Activated CD8-positive, alpha-beta memory T cell treated with anti-CD3 and anti-CD28 coated beads, Interleukin-2, amount 50 U/mL, for 24 hours (primary cell): ENCODE data around the gene SPRR4.
"Not testable (repeated sequence)": the region's sequence is repeated elsewhere in the genome, so short reads cannot be mapped to it uniquely, and the experiment has no call there.

Source experiments
- DNase-seq: peaks from one replicate; pipeline ENCODE4 v3.0.0-alpha.2; 2020; ENCODE audit errors: extremely low read depth

The SPRR4 gene

DNA sequence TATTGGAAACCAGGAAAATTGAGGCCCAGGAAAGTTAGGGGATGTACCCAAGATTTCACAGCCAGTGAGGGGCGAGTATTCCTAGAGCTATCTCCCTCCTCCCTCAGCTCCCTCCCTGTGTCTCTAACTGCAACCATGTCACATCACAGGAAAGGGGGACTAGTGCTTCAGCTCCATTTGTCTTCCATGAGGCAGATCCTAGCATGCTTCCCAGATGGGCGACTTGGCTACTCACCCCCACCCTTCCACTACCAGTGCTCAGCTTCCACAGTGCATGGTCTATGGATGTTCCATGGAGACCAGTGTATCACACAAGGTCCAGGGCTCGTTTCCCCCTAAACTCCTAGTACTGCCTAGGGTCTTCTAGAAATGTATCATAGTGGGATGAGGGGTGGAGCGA, 4.6 kb upstream of the SPRR4 start:
- DNase-seq: no peak

DNA sequence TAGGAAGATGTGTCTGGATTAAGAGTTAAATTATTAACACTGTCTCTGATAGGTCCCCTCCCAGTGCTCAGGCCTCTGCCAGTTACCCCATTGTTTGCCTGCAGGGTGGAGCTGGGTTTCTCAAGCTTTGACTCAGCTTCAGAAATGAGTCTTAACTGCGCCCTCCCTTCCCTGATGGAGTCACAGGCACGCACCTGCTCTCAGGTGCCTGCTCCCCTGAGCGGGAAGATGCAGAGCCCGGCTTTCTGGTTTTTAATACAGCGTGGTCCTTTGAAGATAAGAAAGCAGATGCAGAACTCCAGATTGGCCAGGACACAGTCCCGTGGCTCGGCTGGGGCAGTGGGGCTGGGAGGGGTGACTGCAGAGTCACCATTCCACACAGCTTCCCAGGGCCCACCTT, 3.2 kb upstream of the SPRR4 start:
- DNase-seq: no peak

DNA sequence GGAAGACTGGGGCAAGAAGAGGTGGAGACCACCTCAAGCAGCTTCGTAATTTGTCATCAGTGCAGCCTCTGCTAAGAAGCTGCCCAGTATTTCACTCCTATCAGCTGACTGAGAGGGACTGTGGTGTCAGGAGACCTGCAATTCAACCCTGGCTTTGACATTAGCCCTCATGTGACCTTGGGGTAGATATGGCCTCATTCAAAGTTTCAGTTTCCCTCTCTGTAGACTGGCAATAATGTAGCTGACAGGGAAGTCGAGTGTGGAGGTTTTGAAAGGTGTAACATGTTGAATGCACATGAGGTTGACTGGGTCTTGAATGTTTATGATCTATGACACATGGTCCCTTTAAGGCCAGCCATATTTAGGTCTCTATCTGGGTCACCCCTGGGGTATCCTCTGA, 2.2 kb upstream of the SPRR4 start:
- no peak for DNase-seq

DNA sequence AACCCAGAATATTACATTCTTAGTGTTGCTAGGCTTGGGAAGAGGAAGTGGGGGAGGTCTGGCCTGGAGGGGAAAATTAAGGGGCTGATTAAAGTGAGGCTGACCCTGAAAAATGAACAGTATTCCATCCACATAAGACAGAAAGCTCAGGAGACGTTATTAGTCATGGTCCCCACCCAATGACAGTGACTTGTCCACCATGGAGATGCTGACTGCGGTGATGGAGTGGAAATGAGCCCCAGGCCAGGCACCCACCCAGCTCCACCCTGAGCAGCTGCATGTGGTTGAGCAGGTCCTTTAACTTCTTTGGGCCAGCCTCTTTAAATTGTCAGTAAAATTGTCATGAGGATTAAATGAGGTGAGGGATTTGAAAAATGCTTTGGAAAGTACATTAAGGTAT, 1.4 kb upstream of the SPRR4 start:
- DNase-seq: no peak

DNA sequence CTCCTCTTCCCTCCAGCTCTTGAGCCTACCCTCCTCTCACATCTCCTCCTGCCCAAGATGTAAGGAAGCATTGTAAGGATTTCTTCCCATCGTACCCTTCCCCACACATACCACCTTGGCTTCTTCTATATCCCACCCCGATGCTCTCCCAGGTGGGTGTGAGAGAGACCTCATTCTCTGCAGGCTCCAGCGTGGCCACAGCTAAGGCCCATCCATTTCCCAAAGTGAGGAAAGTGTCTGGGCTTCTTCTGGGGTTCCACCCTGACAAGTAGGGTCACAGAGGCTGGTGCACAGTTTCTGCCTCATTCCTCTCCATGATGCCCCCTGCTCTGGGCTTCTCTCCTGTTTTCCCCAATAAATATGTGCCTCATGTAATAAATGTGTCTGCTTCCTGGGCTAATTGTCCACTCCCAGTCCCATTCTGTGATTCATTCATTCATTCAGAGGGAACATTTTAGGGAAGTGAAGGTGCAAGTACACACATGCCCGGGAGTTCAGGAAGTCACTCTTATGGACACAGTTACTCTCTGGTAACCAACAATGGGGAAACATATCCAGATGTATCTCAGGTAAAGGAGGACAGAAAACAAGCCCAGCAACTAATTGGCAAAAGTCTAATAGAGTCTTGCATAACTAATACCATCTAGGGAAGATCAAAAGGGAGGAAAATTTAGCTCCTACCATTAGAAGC, 1.9 kb downstream of the SPRR4 start:
- no peak for DNase-seq

DNA sequence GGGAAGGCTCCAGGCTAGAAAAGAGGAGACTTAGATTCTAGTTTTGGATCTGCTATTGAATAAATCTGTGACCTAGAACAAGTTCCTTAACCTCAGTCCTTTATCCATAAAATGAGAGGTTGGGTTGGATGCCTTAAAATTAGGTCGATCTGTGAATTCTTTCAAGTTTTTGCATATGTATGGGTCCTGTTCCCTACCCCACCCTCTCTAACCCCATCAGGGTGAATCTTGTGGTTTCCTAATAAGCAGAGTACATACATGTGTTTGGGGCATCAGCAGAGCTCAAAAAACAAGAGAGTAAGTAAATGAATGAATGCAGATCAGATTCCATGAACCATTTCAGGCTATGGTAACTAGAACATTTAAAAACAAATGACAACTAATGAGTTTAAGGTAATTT, 6.2 kb downstream of the SPRR4 start:
- DNase-seq: no peak

DNA sequence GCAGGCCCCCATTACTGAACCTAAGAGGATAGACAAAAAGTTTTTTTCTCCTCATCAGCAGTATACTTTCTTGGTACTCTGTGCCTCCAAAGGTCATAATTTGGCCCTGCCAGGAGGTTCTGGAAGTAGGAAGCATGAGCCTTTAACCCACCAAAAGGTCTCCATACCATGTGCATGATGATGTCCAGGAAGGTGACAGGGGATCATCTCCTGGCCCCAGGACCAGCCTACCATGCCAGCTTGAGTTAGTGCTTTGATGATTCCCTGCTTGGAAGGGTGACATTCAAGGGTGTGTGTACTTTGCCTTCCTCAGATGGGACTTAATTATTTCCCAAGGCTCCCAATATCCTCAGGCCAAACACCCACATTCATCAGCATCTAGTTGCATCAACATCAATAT, 7.2 kb downstream of the SPRR4 start:
- no peak for DNase-seq

DNA sequence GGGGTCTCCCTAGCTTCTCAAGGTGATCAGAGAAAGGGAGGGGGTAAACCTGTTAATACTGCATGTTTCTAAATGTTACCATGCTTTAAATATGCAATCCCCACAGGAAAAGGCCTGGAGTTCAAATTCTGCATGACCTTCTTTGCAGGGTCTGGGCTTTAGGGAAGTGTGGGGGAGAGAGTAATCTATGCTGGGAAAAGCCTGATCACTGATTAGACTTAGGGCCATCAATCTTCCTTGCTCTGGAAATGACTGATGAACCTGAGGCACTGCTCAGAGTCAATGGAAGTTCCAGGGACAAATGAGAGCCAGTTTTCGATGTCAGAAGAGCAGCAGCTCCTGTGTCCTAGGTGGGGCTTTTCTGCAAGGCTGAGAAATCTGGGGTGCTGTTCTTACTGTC, 10.2 kb downstream of the SPRR4 start:
- DNase-seq: no peak

DNA sequence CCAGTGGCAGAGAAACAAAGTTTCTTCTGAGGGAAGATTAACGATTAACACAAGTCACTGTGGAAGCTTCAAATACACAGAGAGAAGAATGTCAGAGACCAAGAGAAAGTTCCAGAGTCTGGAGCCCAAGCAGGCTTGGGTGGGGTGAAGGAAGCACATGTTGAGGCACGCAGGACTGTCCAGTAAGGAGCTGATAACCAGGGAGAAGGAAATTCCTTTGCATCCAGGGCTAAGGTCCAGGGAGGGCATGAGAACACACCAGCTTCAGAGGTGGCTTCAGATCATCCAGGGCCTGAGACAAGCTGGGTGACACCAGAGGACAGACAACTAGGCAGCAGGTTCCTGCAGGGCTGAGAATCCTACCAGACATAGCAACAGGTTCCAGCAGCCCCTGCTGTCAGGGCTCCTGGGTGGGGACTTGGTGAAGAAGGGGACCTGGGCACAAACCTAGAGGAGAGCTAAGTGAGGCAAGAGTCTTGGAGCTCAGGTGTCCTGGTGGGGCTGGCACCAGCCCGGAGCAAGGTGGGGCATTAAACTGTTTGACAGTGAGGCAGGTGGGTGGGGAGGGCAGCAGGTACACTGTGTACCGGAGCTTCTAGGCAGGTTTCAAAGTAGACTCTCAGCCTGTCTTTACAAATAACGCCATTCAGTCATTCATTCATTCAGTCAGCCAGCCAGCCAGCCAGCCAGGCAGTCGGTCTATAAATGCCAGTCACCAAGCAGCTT, 10.9 kb downstream of the SPRR4 start:
- DNase-seq: no peak

DNA sequence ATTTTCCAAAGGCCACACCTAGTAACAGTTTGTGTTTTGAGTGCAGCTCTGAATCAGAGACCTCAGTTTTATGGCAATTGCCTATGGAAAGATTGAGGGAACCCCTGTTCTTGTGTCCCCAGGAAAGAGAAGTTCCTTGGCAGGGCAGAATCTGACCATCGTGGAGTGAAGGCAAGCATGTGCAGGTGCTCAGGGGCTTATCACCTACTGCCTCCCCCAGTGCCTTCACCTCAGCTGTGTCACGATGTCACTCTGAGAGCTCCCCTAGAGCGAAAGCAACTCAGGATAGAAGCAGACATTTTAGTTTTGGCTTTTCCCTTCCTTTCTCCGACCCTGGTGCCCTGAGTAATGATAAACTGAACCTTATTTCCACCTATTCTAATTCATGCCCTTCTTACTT, 11.6 kb downstream of the SPRR4 start:
- DNase-seq: no peak

DNA sequence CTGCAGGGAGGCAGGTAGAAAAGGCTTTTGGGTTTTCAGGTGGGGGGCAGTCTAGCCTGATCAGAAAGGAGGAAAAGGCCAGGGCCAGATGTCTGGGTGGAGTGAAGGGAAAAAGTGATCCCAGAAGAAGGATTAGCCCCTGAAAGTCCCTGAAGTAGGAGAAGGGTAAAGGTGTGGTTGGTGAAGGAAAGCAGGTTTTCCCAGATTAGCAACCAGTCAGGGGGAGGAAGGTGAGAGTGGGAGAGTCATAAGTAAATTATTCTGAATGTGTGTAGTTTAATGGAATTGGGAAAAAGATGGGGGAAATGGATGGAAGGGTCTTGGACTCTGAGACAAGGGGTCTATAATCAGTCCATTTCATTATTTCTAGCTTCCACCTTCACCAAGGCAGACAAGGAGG, 12.8 kb downstream of the SPRR4 start:
- no peak for DNase-seq

DNA sequence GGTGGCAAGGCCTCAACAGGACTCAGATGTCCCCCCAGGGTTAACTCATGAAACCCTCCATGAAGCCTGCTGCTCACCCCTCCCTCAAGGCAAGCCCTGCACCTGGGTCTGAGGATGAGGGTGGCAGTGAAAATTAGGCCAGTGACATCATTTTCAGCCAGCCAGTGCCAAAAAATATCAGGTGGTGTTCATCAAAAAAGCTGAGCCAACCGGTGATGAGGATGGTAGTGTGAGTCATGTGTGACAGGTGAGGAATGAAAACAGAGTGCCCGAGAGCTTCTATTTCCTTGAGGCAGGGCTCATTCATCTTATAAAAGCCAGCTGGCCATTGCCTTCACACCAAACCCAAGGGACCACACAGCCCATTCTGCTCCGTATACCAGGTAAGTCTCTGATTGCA, 13.3 kb downstream of the SPRR4 start, which contains the start of gene SPRR1A:
Gene SPRR1A (plus strand): TSS at position 339 of the 400 bp plus-strand sequence. CDS start 1,150 bp downstream, outside the sequence.
- no peak for DNase-seq

DNA sequence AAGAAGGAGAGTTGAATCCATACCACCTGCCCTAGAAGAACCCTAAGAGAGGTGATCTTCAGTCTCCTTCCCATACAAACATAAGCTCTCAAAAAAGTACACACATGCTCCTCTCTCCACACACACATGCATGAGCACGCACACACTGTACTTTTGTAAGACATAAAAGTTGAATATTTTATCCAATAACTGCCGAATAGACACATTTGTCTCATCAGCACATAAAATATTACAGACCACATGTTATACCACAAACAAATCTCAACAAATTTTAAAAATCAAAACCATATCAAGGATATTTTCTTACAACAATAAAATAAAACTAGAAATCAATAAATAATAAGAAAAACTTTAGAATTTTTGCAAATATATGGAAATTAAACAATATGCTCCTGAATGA, 16.1 kb downstream of the SPRR4 start:
- no peak for DNase-seq

DNA sequence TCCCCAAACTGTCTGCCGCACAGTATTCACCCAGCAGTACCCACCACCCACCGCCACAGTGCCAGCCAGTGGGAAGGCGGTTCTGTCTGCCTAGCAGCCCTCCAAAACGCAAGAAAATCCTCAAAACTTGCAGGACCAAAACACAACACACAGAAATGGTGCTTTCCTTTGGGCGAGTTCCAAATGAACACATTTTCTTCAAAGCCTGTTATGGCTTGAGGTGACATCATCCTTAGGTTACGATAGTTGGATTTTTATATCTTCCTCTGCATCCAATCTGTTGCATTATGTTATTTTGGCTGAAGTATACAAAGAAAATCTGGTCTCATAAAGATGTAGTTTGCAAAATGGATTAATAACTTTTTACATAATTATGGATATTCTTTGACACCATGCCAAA, 22.7 kb downstream of the SPRR4 start:
- no peak for DNase-seq

DNA sequence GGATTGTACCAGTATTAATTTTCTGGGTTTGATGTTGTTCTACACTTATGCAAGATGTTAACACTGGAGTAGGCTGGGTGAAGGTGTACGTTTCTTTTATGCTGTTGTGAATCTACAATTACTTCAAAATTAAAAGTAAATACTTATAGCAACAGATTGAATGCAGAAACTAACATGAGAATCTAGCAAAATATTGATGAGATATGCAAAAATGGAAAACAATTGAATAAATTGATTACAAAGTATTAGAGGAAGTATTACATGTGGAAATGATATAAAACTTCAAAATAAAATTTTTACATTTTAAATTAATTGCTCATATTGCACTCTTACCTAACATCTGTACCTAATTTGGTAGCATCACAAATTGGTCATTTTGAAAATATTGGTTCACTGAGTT, 25.4 kb downstream of the SPRR4 start:
- DNase-seq: no peak

DNA sequence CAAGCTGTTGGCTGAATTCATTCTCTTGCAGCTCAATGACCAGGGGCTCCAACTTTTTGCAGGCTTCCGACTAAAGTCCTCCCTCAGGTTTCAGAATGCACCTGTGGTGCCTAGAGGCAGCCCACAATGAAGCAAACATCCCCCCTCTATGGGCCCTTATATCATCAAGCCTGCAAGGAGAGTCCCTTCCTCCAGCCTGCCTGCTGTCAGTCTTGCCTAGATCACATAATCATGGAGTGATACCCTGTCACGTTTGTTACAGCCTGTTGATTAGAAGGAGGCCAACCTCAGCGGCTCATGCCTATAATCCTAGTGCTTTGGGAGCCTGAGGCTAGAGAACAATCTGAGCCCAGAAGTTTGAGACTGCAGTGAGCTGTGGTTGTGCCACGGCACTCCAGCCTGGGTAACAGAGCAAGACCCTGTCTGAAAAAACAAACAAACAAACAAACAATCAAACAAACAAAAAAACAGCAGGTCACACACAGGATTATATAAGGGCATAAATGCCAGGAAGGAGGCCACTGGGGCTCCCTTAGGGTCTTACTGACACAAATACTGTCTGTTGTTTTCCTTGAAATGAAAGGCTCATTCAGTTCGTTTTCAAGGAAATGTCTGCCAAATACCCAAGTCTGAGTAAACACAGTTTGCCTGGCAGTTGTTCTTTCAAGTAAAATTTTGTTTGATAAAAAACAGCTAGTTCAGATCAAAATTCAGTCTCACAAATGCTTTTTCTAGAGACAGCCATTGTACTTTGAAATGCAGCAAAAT, 26.4 kb downstream of the SPRR4 start:
- no peak for DNase-seq

DNA sequence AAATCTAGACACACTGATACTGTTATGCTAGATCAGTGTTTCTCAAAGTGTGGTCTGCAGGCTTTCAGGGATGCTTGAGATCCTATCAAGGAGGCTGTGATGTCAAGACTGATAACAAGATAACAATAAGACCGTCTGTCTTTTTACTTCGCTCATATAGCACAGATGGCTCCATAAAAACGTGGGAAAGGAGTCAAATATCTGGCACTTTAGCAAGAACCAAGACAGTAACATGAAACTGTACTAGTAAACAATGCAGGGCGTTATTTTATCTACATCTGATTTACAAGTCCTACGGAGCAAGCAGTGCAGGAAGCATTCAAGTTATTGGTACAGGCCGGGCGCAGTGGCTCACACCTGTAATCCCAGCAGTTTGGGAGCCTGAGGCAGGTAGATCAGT, 27.5 kb downstream of the SPRR4 start:
- DNase-seq: no peak

DNA sequence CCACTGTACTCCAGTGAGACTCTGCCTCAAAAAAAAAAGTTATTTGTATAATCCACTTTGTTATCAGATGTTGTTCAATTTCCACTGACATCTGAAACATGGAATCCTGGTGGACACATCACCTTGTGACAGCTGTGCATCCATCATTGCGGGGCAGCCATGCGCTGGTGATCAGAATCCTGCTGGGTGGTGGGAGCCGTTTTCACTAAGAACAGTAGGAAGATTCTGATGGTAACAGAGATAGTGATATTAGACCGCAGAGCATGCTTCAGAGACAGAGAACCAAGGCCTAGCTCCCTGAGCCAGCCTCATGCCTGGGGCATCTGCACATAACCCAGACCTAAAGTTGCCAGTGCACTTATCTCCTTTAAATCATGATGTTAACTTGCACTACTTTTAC, 28.0 kb downstream of the SPRR4 start:
- no peak for DNase-seq

DNA sequence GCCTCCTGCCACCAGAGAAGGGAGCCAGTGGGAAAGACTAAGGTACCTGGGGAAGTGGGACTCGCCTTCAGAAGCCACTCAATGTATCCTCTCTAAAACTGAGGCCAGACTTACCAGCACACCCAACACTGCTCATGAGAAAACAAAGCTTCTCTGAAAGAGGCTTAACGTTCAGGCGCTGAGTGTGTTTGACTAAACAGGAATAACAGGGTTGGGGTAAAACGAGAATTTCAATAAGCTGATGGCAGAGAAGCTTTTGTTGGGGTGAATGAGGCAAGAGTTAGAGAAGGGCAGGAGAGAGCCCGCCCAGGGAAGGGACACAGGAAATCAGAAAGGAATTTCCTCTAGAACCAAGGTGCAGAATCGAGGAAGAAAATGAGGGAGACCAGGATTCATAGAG, 29.4 kb downstream of the SPRR4 start:
- no peak for DNase-seq

DNA sequence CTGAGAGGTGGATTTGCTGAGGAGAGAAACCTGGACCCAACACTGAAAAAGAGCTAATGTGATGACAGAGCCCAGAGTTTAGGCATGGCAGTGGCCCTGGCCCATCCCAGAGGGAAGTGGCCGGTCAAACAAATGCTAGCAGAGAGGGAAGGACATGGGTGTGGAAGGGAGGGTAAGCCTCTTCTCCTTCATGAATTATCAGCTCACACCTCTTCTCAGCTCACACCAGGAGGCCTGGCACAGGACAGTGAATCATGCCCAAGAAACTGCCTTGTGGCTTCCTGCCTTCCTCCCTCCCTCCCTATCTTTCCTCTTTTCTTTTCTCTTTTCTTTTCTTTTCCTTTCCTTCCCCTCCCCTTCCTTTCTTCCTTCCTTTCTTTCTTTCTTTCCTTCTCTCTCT, 29.8 kb downstream of the SPRR4 start:
- DNase-seq: no peak

DNA sequence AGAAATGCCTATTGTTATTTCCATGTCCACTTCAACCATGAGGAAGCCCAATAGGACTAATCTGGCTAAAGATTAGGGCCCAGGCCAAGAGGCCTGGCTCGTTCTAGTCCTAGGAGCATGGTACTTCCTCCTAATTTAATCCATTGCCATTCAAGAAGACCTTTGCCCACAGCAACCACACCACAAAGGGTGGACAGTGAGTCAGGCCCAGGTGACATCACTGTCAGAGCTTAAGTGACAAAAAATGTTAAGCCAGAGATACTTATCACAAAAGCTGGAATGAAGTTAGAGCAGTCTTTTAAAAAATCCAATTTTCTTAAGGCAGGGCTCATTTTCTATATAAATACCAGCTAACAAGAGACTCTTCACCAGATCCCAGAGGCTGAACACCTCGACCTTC, 30.9 kb downstream of the SPRR4 start, which contains the start of gene SPRR3:
Gene SPRR3 (plus strand): TSS at position 368 of the 400 bp plus-strand sequence. CDS start 1,272 bp downstream, outside the sequence.
- no peak for DNase-seq

DNA sequence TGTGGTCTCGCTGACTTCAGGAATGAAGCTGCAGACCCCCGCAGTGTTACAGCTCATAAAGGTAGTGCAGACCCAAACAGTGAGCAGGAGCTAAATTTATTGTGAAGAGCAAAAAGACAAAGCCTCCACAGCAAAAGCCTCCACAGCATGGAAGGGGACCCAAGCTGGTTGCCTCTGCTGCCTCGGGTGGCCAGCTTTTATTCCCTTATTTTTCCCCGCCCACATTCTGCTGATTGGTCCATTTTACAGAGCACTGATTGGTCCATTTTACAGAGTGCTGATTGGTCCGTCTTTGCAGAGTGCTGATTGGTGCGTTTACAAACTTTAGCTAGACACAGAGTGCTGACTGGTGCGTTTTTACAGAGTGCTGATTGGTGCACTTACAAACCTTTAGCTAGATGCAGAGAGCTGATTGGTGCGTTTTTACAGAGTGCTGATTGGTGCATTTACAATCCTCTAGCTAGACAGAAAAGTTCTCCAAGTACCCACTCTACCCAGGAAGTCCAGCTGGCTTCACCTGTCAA, 40.8 kb downstream of the SPRR4 start:
- not testable (repeated sequence) for DNase-seq
